ENCODE measurements around the gene TBCE. TPM values are rescaled to one million over a fixed set of nuclear protein-coding genes. Genes with fewer than 3 reads are reported as not detected.

TBCE gene
- total and polyA plus RNA-seq, 9 of the 15 experiments (the other 6 are each of a cell fraction or from before 2014, with no cell fraction given), result 52.6 to 92.1 (median 82.1) TPM

- TF ChIP-seq TAL1 (IDR thresholded peaks at IDR 0.05) (peak; percentile 68), POU5F1 (IDR thresholded peaks at IDR 0.05; ENCODE audit: borderline replicate concordance, low read depth, low read length, partially characterized antibody) (no peak), RCOR1 (IDR thresholded peaks at IDR 0.05; ENCODE audit: borderline replicate concordance in 1 of 2, low read depth in 2 of 2, low read length in 2 of 2) (peak; percentile 52 to 90; a peak in 2 of 4 replicates), ZNF133 (CRISPR knock-in tag; IDR thresholded peaks at IDR 0.05) (no peak), ZNF668 (CRISPR knock-in tag; IDR thresholded peaks at IDR 0.05) (no peak), ETV5 (CRISPR knock-in tag; IDR thresholded peaks at IDR 0.05; ENCODE audit: low read depth) (no peak), ZNF551 (CRISPR knock-in tag; IDR thresholded peaks at IDR 0.05) (no peak), ZNF282 (CRISPR knock-in tag; IDR thresholded peaks at IDR 0.05) (no peak)
- TF ChIP-seq, protein P1, sequence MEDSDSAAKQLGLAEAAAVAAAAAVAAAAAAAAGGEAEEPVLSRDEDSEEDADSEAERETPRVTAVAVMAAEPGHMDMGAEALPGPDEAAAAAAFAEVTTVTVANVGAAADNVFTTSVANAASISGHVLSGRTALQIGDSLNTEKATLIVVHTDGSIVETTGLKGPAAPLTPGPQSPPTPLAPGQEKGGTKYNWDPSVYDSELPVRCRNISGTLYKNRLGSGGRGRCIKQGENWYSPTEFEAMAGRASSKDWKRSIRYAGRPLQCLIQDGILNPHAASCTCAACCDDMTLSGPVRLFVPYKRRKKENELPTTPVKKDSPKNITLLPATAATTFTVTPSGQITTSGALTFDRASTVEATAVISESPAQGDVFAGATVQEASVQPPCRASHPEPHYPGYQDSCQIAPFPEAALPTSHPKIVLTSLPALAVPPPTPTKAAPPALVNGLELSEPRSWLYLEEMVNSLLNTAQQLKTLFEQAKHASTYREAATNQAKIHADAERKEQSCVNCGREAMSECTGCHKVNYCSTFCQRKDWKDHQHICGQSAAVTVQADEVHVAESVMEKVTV (CRISPR knock-in tag; IDR thresholded peaks at IDR 0.05), result no peak
- TF ChIP-seq, protein P2, sequence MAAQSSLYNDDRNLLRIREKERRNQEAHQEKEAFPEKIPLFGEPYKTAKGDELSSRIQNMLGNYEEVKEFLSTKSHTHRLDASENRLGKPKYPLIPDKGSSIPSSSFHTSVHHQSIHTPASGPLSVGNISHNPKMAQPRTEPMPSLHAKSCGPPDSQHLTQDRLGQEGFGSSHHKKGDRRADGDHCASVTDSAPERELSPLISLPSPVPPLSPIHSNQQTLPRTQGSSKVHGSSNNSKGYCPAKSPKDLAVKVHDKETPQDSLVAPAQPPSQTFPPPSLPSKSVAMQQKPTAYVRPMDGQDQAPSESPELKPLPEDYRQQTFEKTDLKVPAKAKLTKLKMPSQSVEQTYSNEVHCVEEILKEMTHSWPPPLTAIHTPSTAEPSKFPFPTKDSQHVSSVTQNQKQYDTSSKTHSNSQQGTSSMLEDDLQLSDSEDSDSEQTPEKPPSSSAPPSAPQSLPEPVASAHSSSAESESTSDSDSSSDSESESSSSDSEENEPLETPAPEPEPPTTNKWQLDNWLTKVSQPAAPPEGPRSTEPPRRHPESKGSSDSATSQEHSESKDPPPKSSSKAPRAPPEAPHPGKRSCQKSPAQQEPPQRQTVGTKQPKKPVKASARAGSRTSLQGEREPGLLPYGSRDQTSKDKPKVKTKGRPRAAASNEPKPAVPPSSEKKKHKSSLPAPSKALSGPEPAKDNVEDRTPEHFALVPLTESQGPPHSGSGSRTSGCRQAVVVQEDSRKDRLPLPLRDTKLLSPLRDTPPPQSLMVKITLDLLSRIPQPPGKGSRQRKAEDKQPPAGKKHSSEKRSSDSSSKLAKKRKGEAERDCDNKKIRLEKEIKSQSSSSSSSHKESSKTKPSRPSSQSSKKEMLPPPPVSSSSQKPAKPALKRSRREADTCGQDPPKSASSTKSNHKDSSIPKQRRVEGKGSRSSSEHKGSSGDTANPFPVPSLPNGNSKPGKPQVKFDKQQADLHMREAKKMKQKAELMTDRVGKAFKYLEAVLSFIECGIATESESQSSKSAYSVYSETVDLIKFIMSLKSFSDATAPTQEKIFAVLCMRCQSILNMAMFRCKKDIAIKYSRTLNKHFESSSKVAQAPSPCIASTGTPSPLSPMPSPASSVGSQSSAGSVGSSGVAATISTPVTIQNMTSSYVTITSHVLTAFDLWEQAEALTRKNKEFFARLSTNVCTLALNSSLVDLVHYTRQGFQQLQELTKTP (IDR thresholded peaks at IDR 0.05; ENCODE audit: low read depth in 1 of 2, partially characterized antibody in 2 of 2), result no peak
- TF ChIP-seq, protein P3, sequence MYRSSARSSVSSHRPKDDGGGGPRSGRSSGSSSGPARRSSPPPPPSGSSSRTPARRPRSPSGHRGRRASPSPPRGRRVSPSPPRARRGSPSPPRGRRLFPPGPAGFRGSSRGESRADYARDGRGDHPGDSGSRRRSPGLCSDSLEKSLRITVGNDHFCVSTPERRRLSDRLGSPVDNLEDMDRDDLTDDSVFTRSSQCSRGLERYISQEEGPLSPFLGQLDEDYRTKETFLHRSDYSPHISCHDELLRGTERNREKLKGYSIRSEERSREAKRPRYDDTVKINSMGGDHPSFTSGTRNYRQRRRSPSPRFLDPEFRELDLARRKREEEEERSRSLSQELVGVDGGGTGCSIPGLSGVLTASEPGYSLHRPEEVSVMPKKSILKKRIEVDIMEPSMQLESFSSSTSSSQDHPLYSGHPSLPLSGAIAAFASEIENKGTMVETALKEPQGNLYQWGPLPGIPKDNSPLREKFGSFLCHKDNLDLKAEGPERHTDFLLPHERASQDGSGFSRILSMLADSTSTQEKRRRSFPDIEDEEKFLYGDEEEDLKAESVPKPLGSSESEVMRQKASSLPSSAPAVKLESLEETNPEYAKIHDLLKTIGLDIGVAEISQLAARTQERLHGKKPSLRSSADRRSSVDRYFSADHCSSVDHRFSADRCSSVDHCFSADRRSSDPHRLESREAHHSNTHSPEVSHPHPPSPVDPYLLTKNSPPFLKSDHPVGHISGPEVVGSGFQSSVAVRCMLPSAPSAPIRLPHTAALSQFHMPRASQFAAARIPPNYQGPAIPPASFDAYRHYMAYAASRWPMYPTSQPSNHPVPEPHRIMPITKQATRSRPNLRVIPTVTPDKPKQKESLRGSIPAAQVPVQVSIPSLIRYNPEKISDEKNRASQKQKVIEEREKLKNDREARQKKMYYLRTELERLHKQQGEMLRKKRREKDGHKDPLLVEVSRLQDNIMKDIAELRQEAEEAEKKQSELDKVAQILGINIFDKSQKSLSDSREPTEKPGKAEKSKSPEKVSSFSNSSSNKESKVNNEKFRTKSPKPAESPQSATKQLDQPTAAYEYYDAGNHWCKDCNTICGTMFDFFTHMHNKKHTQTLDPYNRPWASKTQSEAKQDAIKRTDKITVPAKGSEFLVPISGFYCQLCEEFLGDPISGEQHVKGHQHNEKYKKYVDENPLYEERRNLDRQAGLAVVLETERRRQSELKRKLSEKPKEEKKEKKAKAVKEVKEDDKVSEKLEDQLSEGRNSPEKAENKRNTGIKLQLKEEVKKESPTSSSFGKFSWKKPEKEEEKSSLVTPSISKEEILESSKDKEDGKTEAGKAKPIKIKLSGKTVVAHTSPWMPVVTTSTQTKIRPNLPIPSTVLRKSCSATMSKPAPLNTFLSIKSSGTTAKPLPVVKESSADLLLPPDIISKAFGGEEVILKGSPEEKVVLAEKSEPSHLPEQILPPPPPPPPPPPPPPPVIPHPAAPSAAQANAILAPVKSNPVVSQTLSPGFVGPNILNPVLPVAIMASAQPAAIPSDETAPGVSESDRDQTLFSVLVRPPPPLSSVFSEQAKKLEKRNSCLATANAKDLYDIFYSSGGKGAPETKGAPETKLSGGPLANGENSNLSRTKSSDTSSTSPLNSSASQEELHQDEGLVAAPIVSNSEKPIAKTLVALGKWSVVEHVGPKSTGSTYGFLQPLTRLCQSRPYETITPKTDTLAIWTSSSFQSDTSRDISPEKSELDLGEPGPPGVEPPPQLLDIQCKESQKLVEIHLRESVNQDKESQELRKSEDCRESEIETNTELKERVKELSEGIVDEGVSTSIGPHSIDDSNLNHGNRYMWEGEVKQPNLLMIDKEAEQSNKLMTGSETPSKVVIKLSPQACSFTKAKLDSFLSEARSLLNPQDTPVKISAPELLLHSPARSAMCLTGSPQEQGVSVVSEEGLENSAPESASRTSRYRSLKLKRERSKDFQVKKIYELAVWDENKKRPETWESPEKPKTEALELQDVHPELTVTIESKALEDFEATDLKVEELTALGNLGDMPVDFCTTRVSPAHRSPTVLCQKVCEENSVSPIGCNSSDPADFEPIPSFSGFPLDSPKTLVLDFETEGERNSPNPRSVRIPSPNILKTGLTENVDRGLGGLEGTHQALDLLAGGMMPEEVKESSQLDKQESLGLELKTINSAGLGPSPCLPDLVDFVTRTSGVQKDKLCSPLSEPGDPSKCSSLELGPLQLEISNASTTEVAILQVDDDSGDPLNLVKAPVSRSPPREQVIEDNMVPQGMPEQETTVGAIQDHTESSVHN (IDR thresholded peaks at IDR 0.05; ENCODE audit: borderline replicate concordance in 1 of 2, low read depth in 1 of 2), result no peak
- TF ChIP-seq, protein P4, sequence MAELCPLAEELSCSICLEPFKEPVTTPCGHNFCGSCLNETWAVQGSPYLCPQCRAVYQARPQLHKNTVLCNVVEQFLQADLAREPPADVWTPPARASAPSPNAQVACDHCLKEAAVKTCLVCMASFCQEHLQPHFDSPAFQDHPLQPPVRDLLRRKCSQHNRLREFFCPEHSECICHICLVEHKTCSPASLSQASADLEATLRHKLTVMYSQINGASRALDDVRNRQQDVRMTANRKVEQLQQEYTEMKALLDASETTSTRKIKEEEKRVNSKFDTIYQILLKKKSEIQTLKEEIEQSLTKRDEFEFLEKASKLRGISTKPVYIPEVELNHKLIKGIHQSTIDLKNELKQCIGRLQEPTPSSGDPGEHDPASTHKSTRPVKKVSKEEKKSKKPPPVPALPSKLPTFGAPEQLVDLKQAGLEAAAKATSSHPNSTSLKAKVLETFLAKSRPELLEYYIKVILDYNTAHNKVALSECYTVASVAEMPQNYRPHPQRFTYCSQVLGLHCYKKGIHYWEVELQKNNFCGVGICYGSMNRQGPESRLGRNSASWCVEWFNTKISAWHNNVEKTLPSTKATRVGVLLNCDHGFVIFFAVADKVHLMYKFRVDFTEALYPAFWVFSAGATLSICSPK (IDR thresholded peaks at IDR 0.05; ENCODE audit: borderline replicate concordance), result no peak
Measured at GRCh38 chr1:235408503-235408960, 41.3 kb downstream of the TBCE start (continued).
